Fibroblast of skin of right quadriceps (primary cell): ENCODE results near the gene ITIH1.
A peak's percentile ranks its signal among the peaks of the same experiment; 100 is the strongest.

ENCODE experiments used
- DNase-seq: peaks from one replicate; pipeline ENCODE4 v3.0.0-alpha.2; 2013

The ITIH1 gene

DNA sequence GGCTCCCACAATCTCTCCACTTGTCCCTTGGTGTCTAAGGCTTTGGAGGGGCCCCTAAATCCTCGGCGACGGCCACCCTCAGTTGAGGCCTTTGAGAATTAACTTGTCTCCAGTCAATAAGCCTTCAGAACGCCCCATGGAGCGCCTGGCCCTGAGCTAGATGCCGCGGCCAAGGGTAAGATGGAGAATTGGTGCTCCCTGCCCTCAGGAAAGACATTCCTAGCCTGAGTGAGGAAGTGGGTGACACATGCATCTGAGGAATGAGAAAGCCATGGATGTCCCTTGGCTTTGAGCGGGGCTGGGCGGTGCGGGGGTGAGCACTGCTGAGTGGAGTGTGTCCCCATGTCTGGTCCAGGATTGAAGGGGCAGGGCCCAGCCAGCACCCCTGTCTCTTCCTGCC lies 39.8 kb downstream of the ITIH1 start:
- no peak for DNase-seq

DNA sequence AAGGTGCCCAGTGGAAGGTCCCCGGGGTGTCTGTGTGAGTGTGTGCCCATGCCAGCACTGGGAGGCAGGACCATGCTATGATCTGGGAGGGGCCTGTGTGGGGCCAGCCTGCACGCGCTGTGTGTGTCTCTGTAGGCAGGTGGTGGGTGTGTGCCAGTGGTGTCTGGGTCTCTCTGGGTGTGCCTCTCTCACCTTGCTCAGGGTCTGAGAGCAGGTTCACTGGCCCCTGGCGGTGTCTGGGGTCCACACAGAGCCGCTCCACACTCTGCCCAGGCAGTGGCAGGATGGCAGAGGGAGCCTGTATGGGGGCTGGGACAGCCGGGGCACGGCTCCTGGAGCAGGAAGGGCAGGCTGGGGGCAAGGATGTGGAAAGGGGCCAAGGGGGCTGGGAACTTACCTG lies 40.5 kb downstream of the ITIH1 start:
- DNase-seq = no peak

DNA sequence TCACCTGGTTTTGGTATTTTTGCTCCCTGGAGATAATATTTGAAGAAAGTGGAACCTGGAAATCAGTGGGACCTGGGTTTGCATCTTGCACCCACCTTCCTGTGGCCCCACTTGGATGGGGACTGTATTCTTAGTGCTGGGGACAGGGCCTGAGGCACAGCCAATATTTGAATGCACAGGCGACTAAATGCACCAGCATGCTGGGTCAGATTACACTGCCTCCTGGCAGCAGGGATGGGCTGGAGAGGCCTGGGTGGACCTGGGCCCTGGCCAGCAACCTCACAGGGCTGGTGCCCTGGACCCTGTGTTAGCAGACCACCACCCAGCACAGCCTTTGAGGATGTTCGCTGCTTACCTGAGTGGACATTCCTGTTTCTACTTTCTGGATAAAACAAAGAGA lies 42.5 kb downstream of the ITIH1 start:
- no peak for DNase-seq

DNA sequence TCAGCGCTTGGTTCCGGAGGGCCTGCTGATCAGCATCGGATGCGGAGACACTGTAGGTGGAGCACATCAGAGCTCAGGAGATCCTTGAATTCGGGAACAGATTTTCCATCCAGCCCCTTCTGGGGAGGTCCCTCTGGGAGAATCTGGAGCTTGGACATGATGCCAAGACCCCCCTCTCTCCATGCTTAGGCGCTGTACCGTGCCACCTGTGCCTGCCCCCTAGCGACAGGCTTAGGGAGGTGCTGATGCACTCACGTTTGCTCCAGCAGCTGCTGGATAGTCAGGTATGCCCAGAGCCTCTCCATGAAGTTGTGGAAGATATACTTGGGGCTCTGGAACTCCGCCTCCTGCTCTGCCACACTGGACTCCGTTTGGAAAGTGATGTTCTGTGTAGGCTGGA lies 43.3 kb downstream of the ITIH1 start:
- DNase-seq = no peak

DNA sequence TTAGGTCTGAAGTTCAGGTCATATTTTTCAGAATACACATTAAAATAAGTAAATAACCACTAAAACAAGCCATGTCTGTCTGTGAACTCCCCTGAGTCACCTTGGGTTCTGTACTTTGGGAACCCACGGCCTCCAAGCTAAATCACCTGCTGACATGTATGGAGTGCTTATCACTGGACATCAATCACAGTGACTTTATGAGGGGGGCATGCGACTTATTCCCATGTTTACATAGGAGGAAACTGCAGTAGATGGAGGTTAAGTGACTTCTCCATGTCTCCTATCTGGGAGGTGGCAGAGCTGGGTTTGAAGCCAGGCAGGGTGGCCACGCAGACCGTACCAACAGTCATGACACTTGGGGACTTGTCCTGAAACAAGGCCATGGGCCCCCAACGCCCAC lies 45.0 kb downstream of the ITIH1 start:
- DNase-seq = no peak

DNA sequence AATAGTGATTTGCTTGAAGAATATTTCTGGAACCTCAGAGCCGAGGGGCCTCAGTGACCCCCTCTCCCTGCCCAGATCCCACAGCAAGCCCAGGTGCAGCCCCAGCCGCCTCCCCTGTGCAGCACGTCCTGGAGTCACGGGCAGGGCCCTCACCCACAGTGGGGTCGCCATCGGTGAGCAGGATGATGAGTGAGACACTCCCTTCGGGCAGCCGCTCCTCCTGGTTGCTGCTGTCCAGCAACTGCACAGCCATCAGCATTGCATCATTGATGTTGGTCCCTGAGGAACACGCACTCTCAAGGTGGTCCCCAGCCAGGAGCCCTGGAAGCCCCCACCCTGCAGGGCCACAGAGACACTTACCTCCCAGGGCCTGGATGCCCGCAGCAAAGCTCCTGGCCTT lies 46.6 kb downstream of the ITIH1 start:
- no peak for DNase-seq

DNA sequence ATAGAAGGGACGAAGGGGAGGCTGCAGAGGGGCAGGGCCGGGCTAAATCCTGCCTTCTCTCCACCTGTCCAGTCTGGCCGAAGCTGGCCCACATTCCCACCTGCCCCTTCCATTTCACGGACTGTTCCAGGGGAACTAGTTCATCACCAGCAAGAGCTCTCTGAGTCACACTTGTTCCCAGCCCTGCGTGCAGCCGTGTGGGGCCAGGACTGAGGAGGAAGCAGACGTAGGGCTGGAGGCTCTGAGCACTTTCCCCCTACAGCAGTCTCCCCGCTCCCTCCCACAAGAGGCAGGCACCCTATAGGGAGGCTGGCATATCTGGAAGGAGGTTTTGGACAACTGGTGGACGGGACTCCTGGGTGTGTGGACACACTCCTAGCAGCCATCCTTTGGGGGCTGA lies 50.0 kb downstream of the ITIH1 start:
- peak; percentile 13 for DNase-seq

DNA sequence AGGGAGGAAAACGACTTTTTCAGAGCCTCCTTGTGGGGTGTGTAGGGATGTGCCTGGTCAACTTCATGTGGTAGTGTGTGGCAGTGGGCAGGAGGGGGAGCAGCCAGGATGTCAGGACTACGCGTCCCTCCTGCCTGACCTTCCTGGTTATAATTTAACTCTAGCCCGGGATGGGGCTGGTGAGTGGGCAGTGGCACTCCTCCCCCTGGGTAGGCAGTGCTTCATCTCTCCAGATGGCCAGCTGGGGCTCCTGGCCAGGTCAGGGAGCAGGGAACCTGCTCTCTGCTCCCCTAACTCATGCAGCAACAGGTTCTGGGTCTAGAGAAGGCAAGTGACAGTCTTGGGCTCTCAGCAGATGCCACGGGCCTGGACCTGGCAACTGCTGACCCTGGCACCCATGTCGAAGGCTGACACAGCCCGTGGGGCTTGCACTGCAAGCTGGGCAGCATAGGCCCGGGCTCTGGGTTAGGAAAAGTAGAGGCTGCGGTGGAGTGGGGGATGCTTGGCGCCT lies 50.5 kb downstream of the ITIH1 start:
- no peak for DNase-seq

DNA sequence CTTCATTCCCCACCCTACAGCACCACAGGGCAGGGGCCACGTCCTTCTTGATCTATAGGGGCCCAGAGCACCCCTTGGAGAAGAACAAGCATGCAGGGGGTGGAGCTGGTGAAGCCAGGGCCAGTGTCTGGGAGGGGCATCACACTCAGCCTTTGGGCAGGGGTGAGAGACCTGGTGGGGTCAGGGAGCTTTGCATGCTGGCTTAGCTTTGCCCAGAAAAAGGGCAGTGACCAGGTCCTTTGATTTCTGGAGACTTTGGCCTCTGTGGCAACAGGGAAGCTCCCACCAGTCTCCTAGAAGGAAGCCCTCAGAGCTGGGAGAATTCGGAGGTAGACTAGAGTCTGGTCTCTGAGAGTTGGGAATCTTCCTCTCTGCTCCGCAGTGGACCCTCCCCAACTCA lies 52.1 kb downstream of the ITIH1 start:
- DNase-seq = no peak

DNA sequence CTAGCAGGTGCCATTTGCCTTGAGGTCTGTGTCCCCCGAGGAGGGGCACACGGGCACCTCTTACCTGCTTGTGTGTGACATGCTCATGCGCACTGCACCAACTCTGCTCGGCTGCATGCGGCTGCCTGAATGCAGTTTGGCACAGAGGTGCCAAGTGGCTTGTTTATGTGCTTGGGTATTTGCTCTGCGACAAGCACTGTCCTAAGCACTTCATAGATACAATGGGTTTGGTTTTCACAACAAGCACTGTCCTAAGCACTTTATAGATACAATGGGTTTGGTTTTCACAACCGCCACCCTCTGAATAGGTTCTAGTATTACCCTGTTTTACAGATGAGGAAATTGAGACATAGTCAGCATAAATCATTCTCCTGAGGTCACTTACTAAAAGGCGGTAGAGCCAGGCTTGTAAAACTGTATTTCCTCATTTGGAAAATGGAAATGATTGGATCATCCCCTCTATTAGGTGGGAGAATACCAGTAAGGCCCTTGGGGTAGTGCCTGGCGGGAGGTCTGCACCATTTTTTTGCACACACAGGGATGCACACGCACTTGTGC lies 52.6 kb downstream of the ITIH1 start:
- no peak for DNase-seq

DNA sequence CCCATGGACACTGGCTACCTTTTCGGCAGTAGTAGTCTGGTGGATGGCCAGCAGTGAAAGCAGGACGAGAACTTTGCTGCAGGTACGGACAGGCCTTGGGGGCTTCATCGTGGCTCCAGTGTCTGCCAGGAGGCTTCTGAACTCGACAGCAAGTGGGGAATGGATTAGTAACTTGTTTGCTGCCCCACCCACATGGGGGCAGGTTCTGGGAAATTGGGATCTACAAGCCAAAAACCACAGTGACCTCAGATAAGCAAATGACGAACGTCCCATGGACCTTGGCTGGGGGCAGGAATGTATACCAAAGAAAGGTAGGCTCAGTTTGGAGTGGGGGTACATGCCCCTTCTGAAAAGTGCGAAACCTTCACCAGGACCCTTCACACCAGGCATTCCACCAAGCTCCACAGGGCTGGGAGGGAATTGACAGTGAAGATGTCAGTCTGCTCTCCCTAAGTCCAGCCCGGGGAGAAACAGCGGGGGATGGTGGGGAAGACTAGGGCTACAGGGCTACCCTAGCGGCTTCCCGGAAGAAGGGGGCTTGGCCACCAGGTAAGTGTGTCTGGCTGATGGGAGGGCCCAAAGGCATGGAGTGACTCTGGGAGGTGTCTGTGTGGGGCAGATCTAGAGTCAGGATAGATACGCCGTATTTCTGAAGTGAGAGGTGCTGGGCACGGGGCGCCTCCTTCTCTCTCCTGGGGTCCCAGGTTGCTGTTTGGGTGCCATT lies 53.3 kb downstream of the ITIH1 start, which contains the start of gene ITIH4:
Gene ITIH4, minus strand, starts transcription at position 138 of the 724 bp plus-strand sequence. Its CDS starts 30 bp downstream, at position 108.
- no peak for DNase-seq

DNA sequence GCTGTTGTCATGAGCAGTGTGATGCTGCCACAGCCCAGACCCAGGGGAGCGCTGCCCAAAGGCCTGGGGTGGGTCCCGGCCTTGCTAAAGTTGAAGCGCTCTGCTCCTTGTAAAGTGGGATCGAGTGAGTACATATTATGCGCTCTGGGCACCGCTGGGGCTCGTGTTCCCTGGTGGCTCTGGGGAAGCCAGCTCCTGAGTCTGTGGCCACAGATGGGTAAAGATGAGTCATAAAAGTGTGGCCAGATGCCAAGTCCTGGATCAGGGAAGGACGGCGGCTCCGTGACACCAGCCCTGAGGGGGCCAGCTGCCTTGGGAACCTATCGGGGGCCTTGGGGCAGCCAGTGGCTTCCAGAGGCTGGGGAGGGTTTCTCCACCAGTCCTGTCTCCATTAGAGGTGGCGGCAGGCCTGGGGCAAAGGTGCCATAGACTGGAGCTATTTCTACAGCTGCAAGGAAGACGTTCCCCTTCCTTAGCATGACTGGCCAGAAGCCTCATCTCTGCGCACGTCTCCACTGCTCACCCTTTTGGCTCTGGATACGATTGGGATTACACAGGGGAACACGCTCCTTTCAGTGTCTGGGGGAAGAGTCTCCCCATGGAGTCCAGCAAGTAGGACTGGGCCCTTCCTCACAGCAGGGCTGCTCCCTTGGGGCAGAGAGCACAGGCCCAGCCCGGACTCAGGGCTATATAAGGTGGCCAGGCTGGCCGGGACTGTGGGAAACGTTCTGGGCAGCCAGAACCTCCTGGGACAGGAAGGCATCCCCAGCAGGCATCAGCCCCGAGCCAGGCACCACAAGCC lies 54.3 kb downstream of the ITIH1 start:
- peak; percentile 76 for DNase-seq

DNA sequence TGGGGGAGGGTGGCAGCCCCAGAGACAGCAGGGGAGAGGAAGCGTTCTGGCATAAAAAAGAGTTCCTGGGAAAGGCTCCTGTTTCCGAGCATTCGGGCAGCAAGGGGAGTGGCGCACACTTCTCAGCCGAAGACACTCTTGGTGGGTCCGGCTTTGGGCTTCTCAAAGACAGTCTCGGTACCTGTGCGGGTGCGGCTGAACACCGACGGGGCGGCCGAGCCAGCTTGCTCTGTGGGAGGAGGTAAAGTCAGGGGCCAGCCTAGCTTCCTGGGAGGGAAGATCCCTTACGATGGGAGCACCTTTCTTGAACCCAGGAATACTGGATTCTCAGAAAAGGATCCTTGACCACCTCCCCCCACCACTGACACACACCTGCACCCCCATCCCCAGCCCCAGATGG lies 55.8 kb downstream of the ITIH1 start:
- no peak for DNase-seq

DNA sequence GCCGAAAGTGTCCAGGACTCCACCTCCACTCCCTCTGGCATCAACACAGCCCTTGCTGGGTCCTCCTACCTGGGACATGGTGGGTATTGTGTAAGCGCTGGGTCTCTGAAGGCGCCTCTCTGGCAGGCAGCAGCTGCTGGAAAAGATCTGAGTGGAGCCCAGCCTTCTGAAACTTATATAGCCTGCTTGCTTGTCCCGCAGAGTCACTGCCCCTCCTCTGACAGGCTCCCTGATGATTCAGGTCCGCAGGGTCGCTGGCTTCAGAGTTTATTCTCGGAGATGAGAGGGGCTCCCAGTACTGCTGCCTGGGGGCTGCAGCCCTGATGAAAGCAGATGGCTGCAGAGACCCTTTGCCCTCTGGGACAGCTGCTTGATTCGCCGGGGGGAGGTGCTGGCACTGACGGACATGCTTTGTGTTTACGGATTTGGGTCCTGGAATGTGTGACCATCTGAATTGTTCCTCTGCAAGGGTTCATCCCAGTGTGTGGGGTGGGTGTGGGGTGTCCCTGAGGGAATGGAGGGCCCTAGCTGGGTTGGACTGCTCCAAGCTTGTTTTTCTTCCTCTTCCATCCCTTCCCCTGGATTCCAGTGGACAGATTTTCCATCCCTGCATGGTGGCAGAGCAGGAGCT lies 57.6 kb downstream of the ITIH1 start, which contains the start of gene MUSTN1:
Gene MUSTN1, minus strand, starts transcription at position 149 of the 631 bp plus-strand sequence. Its CDS starts 71 bp downstream, at position 78.
- DNase-seq = peak; percentile 9

DNA sequence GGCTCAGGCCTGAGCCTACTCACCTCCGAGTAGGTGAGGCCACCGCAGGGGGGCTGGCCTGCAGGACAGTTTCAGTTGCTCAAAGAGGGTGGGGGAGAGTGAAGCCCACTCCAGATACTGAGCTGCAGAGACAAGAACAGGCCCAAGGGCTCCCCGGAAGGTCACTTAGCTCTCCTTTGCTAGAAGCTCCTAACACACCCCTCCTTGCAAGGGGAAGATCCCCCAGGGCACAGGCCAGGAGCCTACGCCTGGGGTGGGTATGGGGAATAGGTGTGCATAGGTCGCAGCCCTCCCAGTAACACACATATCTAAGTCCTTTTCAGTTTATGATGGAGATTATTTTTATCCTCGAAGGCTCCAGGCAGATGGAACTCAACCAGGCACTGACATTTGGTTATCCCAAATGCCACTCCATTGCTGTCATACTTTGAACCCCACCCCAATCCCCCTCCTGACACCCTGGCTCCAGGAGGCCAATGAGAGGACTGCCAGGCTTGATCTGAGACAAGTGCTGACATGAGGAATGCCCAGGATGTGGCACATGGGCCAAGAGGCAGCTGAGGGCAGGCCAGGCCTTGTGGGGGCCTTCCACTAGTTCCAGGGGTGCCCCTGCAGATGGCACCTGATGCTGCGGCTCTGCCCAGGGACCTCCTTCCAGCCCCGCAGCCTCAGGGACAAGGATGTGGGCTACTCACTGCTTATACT lies 58.5 kb downstream of the ITIH1 start:
- DNase-seq = no peak

DNA sequence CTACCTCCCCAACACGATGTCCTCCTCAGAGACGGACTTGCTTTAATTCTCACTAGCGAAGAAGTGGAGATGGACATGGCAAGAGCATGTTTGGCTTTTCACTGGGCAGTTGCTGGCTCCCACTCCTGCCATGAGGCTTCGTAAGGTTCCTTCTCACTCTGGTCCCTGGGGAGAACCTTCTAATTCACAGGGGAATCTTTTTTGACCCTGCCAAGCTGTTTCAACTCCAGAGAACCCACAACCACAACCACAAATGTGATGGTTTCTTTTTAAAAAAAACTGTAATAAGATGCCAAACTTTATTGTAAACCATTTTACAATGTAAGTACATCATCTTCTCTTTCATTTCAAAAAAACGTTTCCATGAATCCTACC lies 59.1 kb downstream of the ITIH1 start:
- DNase-seq = no peak

DNA sequence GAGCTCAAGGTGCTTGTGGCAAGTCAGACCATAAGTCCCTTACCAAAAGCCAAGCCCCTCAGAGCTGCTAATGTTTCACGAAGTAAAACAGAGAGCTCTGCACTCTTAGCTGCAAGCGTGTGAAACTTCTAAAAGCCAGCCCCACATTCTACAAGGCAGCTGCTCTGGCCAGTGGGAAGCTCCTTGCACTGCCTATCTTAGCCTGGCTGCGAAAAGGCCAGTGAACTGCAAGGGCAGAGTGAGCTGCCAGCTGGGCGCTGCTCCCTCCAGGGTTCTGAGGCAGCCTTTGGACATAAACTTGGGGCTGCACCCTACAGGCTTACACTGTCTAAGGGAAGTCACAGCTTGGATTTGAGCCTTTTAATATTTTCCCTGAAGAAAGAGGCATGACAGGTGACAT lies 59.6 kb downstream of the ITIH1 start:
- no peak for DNase-seq

DNA sequence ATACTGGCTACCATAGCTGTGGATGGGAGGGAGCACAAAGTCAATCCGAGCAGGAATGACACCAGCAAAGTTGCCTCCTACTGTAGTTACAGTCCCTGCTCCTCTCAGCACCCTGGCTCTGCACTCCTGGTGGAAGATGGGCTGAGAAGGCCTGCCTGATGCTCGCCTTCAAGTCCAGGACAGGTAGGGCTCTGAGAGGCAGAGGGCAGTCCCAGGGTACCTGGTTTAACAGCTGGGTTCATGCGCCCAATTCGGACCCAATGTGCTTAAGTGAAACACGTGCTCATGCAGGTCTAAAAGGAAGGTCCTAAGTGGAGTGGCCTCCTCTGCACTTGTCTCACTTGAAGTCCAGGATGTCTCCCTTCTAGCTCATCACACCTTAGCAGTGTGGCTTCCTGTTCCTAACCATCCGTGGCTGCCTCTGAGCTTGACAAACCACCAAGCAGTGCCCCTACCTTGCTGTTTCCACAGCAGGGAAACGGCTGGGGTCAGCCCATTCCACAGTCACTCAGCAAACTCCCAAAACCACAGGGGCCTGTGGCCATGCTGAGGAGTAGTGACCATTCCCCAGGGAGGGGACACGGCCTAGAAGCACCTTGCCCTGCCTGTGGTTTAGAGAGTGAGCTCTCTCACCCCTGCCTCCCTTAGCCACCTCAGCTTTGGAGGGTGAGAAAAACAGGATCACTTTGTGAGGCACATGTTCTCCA lies 61.3 kb downstream of the ITIH1 start:
- no peak for DNase-seq

DNA sequence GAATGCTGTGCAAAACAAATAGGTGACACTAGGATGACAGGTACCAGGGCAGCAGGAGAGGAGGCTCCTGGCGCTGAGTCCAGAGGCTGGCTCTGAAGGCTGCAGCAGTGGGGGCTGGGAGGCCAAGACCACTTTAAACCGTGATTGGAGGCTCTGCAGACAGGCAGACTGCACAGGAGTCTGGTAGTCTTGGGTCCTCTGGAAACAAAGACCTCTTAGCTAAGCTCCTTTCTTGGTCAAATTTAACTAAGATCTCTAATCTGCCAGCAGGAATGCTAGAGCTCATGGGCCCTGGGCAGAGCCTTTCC lies 61.8 kb downstream of the ITIH1 start:
- DNase-seq = no peak

DNA sequence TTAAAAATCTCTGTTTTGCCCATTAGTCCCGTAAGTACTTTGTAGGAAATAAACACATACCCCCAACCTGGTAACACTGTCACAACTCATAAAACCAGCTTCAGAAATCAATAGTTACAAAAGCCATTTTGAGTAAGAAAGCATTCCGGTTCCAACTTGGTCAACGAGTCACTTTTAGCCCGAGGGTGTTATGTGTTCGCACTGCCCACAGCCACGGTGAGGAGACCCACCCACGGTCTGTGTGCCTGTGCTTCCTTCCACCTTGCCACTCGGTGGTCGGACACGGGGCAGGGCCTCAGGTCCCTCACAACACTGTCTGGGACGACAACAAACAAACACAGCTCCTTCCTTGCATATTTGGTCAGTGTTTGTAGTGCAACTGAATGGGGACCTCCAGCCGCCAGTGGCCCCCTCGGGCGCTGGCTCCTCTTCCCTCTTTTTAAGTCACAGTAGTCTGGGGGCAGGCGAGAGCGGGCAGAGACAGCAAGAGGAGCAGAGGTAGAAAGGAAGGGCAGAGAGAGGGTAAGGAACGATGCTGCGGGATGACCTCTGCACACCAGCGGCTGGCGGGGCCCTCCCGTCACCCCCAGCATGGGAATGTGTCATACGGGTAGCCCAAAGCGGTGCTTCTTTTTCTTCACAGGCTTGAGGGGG lies 62.6 kb downstream of the ITIH1 start:
- no peak for DNase-seq

DNA sequence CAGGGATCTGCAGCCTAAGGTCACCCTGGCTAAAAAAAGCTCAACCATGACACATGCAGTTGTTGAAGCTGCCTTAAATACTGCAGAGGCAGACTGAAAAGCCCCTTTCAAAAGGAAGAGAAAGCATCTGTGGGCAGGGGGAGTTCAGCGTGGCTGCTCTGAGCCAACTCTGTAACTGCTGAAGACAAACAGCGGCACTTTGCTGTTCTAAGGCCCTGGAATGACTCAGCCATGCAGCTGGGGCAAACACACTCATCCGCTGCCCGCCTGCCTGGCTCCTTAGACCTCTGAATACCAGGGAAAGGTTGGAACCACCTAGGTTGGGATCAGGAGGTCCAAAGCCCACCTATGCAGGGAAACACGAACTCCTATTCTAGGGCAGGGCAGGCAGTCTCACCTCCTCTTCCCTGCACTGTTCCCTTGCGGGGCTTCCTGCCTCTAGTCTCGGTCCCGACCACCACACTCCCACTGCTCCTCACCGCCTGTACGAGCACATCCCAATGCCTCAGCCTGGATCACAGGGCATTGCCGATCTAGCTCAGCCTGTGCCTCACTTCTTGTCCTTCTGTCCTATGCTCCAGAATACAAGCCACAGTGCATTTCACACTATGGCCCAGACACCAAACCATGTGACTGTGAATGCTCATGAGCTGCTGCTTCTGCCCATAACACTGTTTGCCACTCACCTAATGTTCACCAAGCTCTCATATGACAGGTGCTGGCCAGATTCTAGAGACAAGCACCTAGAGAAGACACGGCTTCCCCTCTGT lies 64.0 kb downstream of the ITIH1 start:
- no peak for DNase-seq
